H1 (cell line): ENCODE results near the gene NOS1AP. TPM values are rescaled to one million over a fixed set of nuclear protein-coding genes. Genes with fewer than 3 reads are reported as not detected.

ENCODE experiments used
- CTCF ChIA-PET: fragments of 300-600 bp; sonication (Branson Sonifier 250); formaldehyde crosslinking; loops from one replicate; lab custom pipeline; 2021; ENCODE audit not compliant: partially characterized antibody; lab: Charles Lee
- POLR2A ChIA-PET: fragments of 300-600 bp; sonication (Branson Sonifier 250); formaldehyde crosslinking; loops from one replicate; lab custom pipeline; 2021; ENCODE audit warnings: inconsistent platforms; ENCODE audit not compliant: partially characterized antibody; lab: Charles Lee
- DNase-seq, 2 experiments: peaks; one replicate each; pipeline versions ENCODE4 v3.0.0 to v3.0.0-alpha.2; 2010 to 2022; ENCODE audit warnings: low spot score in 2 of 2, low read depth in 1 of 2, mixed read lengths in 1 of 2
- FAIRE-seq: peaks from 2 replicates; lab custom pipeline; 2011; peaks lifted over from hg19 to GRCh38; lab: Jason Lieb, UNC
- H2AFZ ChIP-seq: 2 replicates; pipeline ENCODE4 v1.8.1; 2012; ENCODE audit warnings: low read length, inconsistent platforms
- H2AK5ac ChIP-seq: 2 replicates; pipeline ENCODE4 v1.6.1; 2013; ENCODE audit warnings: low read depth, low read length
- H2BK120ac ChIP-seq: replicated peaks from 2 replicates; pipeline ENCODE3; 2013; ENCODE audit warnings: low read depth, low read length, inconsistent platforms
- H2BK12ac ChIP-seq: 2 replicates; pipeline ENCODE4 v1.6.1; 2013; ENCODE audit warnings: low read depth, low read length
- H2BK15ac ChIP-seq: 2 replicates; pipeline ENCODE4 v1.6.1; 2013; ENCODE audit warnings: low read length
- H2BK20ac ChIP-seq: 2 replicates; pipeline ENCODE4 v1.6.1; 2013; ENCODE audit warnings: low read length
- H2BK5ac ChIP-seq: 2 replicates; pipeline ENCODE4 v1.6.1; 2013; ENCODE audit warnings: low read depth, low read length
- H3K14ac ChIP-seq: 2 replicates; pipeline ENCODE4 v1.6.1; 2013; ENCODE audit warnings: inconsistent platforms; ENCODE audit not compliant: insufficient read length
- H3K18ac ChIP-seq: 2 replicates; pipeline ENCODE4 v1.6.1; 2013; ENCODE audit warnings: low read length; ENCODE audit errors: extremely low read depth
- H3K23ac ChIP-seq: 2 replicates; pipeline ENCODE4 v1.6.1; 2013; ENCODE audit warnings: inconsistent platforms; ENCODE audit not compliant: insufficient read length
- H3K23me2 ChIP-seq: 2 replicates; pipeline ENCODE4 v1.6.1; 2013; ENCODE audit warnings: low read depth, low read length
- H3K27ac ChIP-seq: 2 replicates; pipeline ENCODE4 v1.6.1; 2011; ENCODE audit warnings: low read depth, low read length, inconsistent platforms
- H3K27me3 ChIP-seq, 4 experiments: replicated peaks in 1 of 4; 1 replicate in 1 of 4; 2 replicates in 3 of 4; pipeline versions ENCODE4 v1.6.1 to v1.8.1; 2011 to 2013; ENCODE audit warnings: low read length in 3 of 4, mild to moderate bottlenecking in 3 of 4, inconsistent platforms in 2 of 4, mixed read lengths in 2 of 4, moderate library complexity in 1 of 4; ENCODE audit not compliant: control insufficient read depth in 3 of 4, insufficient read depth in 3 of 4; ENCODE audit errors: extremely low read depth in 1 of 4
- H3K36me3 ChIP-seq, 4 experiments: 2 replicates each; pipeline versions ENCODE4 v1.6.1 to v1.8.1; 2011 to 2013; ENCODE audit warnings: mild to moderate bottlenecking in 4 of 4, low read length in 3 of 4, moderate library complexity in 2 of 4, control low read depth in 1 of 4, inconsistent platforms in 1 of 4; ENCODE audit not compliant: insufficient read depth in 4 of 4, control insufficient read depth in 2 of 4
- H3K4ac ChIP-seq: replicated peaks from 2 replicates; pipeline ENCODE3; 2013; ENCODE audit warnings: low read length, low read depth, mixed read lengths, inconsistent platforms; ENCODE audit not compliant: insufficient read length
- H3K4me1 ChIP-seq, 4 experiments: replicated peaks in 1 of 4; 1 replicate in 1 of 4; 2 replicates in 3 of 4; pipeline versions ENCODE4 v1.6.1 to v1.8.1; 2011 to 2013; ENCODE audit warnings: low read length in 3 of 4, inconsistent platforms in 2 of 4, mixed read lengths in 1 of 4; ENCODE audit not compliant: insufficient read depth in 4 of 4, control insufficient read depth in 3 of 4
- H3K4me2 ChIP-seq, 2 experiments: 2 replicates each; pipeline versions ENCODE4 v1.6.1 to v1.8.1; 2011 to 2013; ENCODE audit warnings: low read depth in 2 of 2, low read length in 2 of 2, control low read depth in 1 of 2, inconsistent platforms in 1 of 2, mild to moderate bottlenecking in 1 of 2; ENCODE audit not compliant: insufficient read depth in 1 of 2
- H3K4me3 ChIP-seq, 4 experiments: fragments of 200-600, 300-600 bp in 1 of 4; sonication (generic), shearing (Covaris generic), sonication (Bioruptor Twin) in 1 of 4; 2 replicates each; pipeline versions ENCODE4 v1.5.1 to v1.8.1; 2011 to 2016; ENCODE audit warnings: low read length in 4 of 4, low read depth in 3 of 4, control low read depth in 2 of 4, inconsistent platforms in 2 of 4, mild to moderate bottlenecking in 2 of 4, mixed read lengths in 1 of 4, moderate library complexity in 1 of 4; ENCODE audit not compliant: insufficient read depth in 2 of 4; ENCODE audit errors: extremely low read depth in 1 of 4
- H3K56ac ChIP-seq: replicated peaks from 2 replicates; pipeline ENCODE3; 2013; ENCODE audit warnings: low read depth, mild to moderate bottlenecking, mixed read lengths, low read length, inconsistent platforms; ENCODE audit not compliant: insufficient read length
- H3K79me1 ChIP-seq: 2 replicates; pipeline ENCODE4 v1.6.1; 2013; ENCODE audit warnings: low read depth, low read length, control low read depth
- H3K79me2 ChIP-seq, 2 experiments: 2 replicates each; pipeline versions ENCODE4 v1.6.1 to v1.8.1; 2012 to 2013; ENCODE audit warnings: low read length in 2 of 2, mild to moderate bottlenecking in 2 of 2, inconsistent platforms in 1 of 2; ENCODE audit not compliant: insufficient read depth in 2 of 2, control insufficient read depth in 1 of 2
- H3K9ac ChIP-seq, 4 experiments: replicated peaks in 1 of 4; 1 replicate in 1 of 4; 2 replicates in 3 of 4; pipeline versions ENCODE4 v1.6.1 to v1.8.1; 2011 to 2013; ENCODE audit warnings: low read depth in 3 of 4, low read length in 3 of 4, control low read depth in 2 of 4, mild to moderate bottlenecking in 2 of 4, moderate library complexity in 2 of 4, inconsistent platforms in 1 of 4; ENCODE audit errors: extremely low read depth in 1 of 4
- H3K9me3 ChIP-seq, 2 experiments: 2 replicates each; pipeline versions ENCODE4 v1.6.1 to v1.8.1; 2012 to 2013; ENCODE audit warnings: mild to moderate bottlenecking in 2 of 2, moderate library complexity in 2 of 2, control low read depth in 1 of 2, inconsistent platforms in 1 of 2, low read depth in 1 of 2, low read length in 1 of 2, mixed read lengths in 1 of 2; ENCODE audit not compliant: insufficient read depth in 2 of 2
- H4K20me1 ChIP-seq, 2 experiments: replicated peaks in 1 of 2; 2 replicates each; pipeline versions ENCODE3 to v1.8.1; 2011 to 2013; ENCODE audit warnings: inconsistent platforms in 2 of 2, low read length in 2 of 2, mild to moderate bottlenecking in 1 of 2; ENCODE audit not compliant: insufficient read depth in 2 of 2, control insufficient read depth in 1 of 2
- H4K5ac ChIP-seq: 2 replicates; pipeline ENCODE4 v1.6.1; 2013; ENCODE audit warnings: low read length, low read depth, mixed read lengths, inconsistent platforms; ENCODE audit not compliant: insufficient read length
- H4K8ac ChIP-seq: 2 replicates; pipeline ENCODE4 v1.8.0; 2013; ENCODE audit warnings: mild to moderate bottlenecking, moderate library complexity, low read length, inconsistent platforms; ENCODE audit not compliant: insufficient read depth; ENCODE audit errors: extremely low read depth
- H4K91ac ChIP-seq: replicated peaks from 2 replicates; pipeline ENCODE3; 2013; ENCODE audit warnings: low read length, mixed read lengths, inconsistent platforms; ENCODE audit not compliant: insufficient read length
- ASH2L ChIP-seq: fragments of 200-600, 300-600 bp; sonication (generic); IDR thresholded peaks from one replicate; pipeline ENCODE4 v1.7.1; 2017; ENCODE audit warnings: low read length
- BACH1 ChIP-seq: IDR thresholded peaks from 2 replicates; pipeline ENCODE4 v1.6.1; 2012; ENCODE audit warnings: low read length, improper control_type of control experiment
- CREB1 ChIP-seq: IDR thresholded peaks from 2 replicates; pipeline ENCODE4 v1.6.1; 2012; ENCODE audit warnings: inconsistent platforms
- CTBP2 ChIP-seq: IDR thresholded peaks from 2 replicates; pipeline ENCODE4 v1.7.0; 2011; ENCODE audit warnings: borderline replicate concordance, mild to moderate bottlenecking, moderate library complexity, mixed read lengths, low read length; ENCODE audit not compliant: insufficient read depth, insufficient read length
- EGR1 ChIP-seq: IDR thresholded peaks from 2 replicates; pipeline ENCODE4 v1.6.1; 2011; ENCODE audit warnings: low read depth, low read length, borderline replicate concordance
- EP300 ChIP-seq, 2 experiments: IDR thresholded peaks; 1 replicate in 1 of 2; 2 replicates in 1 of 2; pipeline ENCODE4 v1.6.1; 2011 to 2012; ENCODE audit warnings: low read depth in 2 of 2, low read length in 2 of 2, mild to moderate bottlenecking in 2 of 2, borderline replicate concordance in 1 of 2, inconsistent platforms in 1 of 2, moderate library complexity in 1 of 2
- EZH2 ChIP-seq: fragments of 200-600 bp; sonication (generic); IDR thresholded peaks from 2 replicates; pipeline ENCODE4 v1.7.1; 2012; ENCODE audit warnings: low read depth, mild to moderate bottlenecking, moderate library complexity, low read length, inconsistent platforms; ENCODE audit not compliant: severe bottlenecking
- JUN ChIP-seq: IDR thresholded peaks from 2 replicates; pipeline ENCODE4 v1.6.1; 2011; ENCODE audit warnings: low read depth, mild to moderate bottlenecking, improper control_type of control experiment, low read length
- NRF1 ChIP-seq: IDR thresholded peaks from 2 replicates; pipeline ENCODE4 v1.6.1; 2011; ENCODE audit warnings: mild to moderate bottlenecking, low read depth, low read length, improper control_type of control experiment
- PHF8 ChIP-seq: fragments of 200-600 bp; sonication (generic); conservative IDR thresholded peaks from 2 replicates; pipeline ENCODE4 v1.7.1; 2012; ENCODE audit warnings: low read depth, mild to moderate bottlenecking, inconsistent platforms, low read length, moderate library complexity
- POLR2A ChIP-seq, 2 experiments: IDR thresholded peaks; 1 replicate in 1 of 2; 2 replicates in 1 of 2; pipeline ENCODE4 v1.6.1; 2011; ENCODE audit warnings: low read depth in 2 of 2, low read length in 2 of 2, mild to moderate bottlenecking in 2 of 2; ENCODE audit errors: control extremely low read depth in 1 of 2
- POLR2AphosphoS5 ChIP-seq: IDR thresholded peaks from 2 replicates; pipeline ENCODE4 v1.6.1; 2011; ENCODE audit warnings: low read depth, low read length
- SUZ12 ChIP-seq: fragments of 200-600 bp; sonication (generic); IDR thresholded peaks from 2 replicates; pipeline ENCODE4 v1.6.1; 2012; ENCODE audit warnings: mild to moderate bottlenecking, inconsistent platforms, low read length, moderate library complexity, mixed read lengths
- TAF1 ChIP-seq: IDR thresholded peaks from 2 replicates; pipeline ENCODE4 v1.6.1; 2011; ENCODE audit warnings: mild to moderate bottlenecking, low read depth, low read length
- TCF12 ChIP-seq: IDR thresholded peaks from 2 replicates; pipeline ENCODE4 v1.6.1; 2011; ENCODE audit warnings: low read depth, mild to moderate bottlenecking, low read length
- WGBS, 2 experiments: shearing (Covaris generic) in 1 of 2; methylation state at CpG; one replicate each; pipeline versions ENCODE4 v1.1.6 to v1.1.7; 2013 to 2015; ENCODE audit warnings: low lambda C conversion rate in 2 of 2, mixed read lengths in 2 of 2, inconsistent platforms in 1 of 2, low coverage in 1 of 2, missing lambda C conversion rate in 1 of 2; ENCODE audit not compliant: insufficient replicate concordance in 2 of 2, insufficient coverage in 1 of 2, insufficient read length in 1 of 2; ENCODE audit errors: extremely low coverage in 1 of 2, missing lambda C conversion rate in 1 of 2; 5-methylcytosine and 5-hydroxymethylcytosine counted together
- polyA plus RNA-seq, 7 experiments: library from polyadenylated mRNA; depleted of rRNA in 3 of 7; stranded (reverse) in 5 of 7; unstranded in 2 of 7; fragments of >200 nt in 5 of 7; fragments of 200-250 nt in 2 of 7; gene quantifications; 1 replicate in 5 of 7; 2 replicates in 1 of 7; 4 replicates in 1 of 7; pipeline versions ENCODE4 v1.2.1 to v1.2.3, GENCODE V29; 2011 to 2013; ENCODE audit warnings: missing spikeins in 2 of 7, mixed read lengths in 2 of 7
- total RNA-seq: library from RNA; stranded (reverse); fragmentation: NEBNext Ultra II Directional; extraction: Animal tissue kit (Norgen Biotek cat#: 25700); gene quantifications from 2 replicates; pipeline ENCODE4 v1.2.1, GENCODE V29; 2021

The NOS1AP gene
- total and polyA plus RNA-seq, 2 of the 8 experiments (the other 6 are each of a cell fraction or from before 2014, with no cell fraction given) = 2.4 to 12.1 TPM

- no peak overlapping the region; the same call in 1 of the 2 replicates for H2BK12ac ChIP-seq
- no peaks in the 10 kb centered on the region for H3K27me3 ChIP-seq
- H3K36me3 ChIP-seq = no peaks in the 10 kb centered on the region; a peak in 1 of 8 replicates
- CTCF ChIA-PET = interaction anchor here (0.6 to 1.2 kb wide), 3 partner anchors 112 to 177 kb away, joined by 3 to 5 read pairs (median 5); no protein-coding TSS in a partner anchor
- no peak overlapping the region for H2BK20ac ChIP-seq
- no peaks in the 10 kb centered on the region; the same call in 1 of the 2 replicates for H3K79me1 ChIP-seq
- no peak overlapping the region for H3K23ac ChIP-seq
- H2BK15ac ChIP-seq = no peak overlapping the region
- no peak overlapping the region for H4K8ac ChIP-seq
- peaks cover 0 to 29% of the 10 kb centered on the region in 2 experiments; a peak in 2 of 4 replicates for H3K79me2 ChIP-seq
- no peaks in the 10 kb centered on the region for H3K9me3 ChIP-seq
- H3K18ac ChIP-seq = no peak overlapping the region
- H2BK5ac ChIP-seq = no peak overlapping the region
- H4K91ac ChIP-seq = no peak overlapping the region
- H3K27ac ChIP-seq = no peak overlapping the region
- no peak overlapping the region for H3K4me2 ChIP-seq
- DNase-seq = no peak
- POLR2A ChIA-PET = interaction anchor here (0.6 kb wide), 1 partner anchor 36 kb away, joined by 4 read pairs; no protein-coding TSS in a partner anchor
- no peak overlapping the region for H2AK5ac ChIP-seq
- H3K14ac ChIP-seq = no peak overlapping the region
- H3K4me1 ChIP-seq = peaks cover 0 to 21% (median 7%) of the 10 kb centered on the region in 4 experiments; a peak in 6 of 7 replicates
- FAIRE-seq = no peak
- H4K5ac ChIP-seq = no peak overlapping the region
- H3K9ac ChIP-seq = no peak overlapping the region
- H2AFZ ChIP-seq = no peak overlapping the region
- H3K4me3 ChIP-seq = no peak overlapping the region
- no peak overlapping the region for H3K56ac ChIP-seq
- no peaks in the 10 kb centered on the region for H3K23me2 ChIP-seq
- H3K4ac ChIP-seq = no peak overlapping the region
- no peaks in the 10 kb centered on the region for H4K20me1 ChIP-seq
- WGBS, 2 experiments = 91% methylated on average over 1 of the region's 1 CpG; no CpG with 5 or more reads in 1 of the 2 experiments
- H2BK120ac ChIP-seq = no peak overlapping the region
- no peak for TF ChIP-seq SUZ12
- TF ChIP-seq PHF8 = no peak
- TF ChIP-seq TAF1 = no peak
- TF ChIP-seq CTBP2 = no peak
- no peak for TF ChIP-seq EP300 (IDR thresholded peaks at IDR 0.05; ENCODE audit: borderline replicate concordance in 1 of 2, low read depth in 2 of 2, low read length in 2 of 2)
- TF ChIP-seq TCF12 = no peak
- TF ChIP-seq CREB1 = no peak
- no peak for TF ChIP-seq BACH1
- TF ChIP-seq NRF1 = no peak
- TF ChIP-seq POLR2AphosphoS5 = no peak
- no peak for TF ChIP-seq EGR1
- TF ChIP-seq POLR2A (IDR thresholded peaks at IDR 0.05; ENCODE audit: control extremely low read depth in 1 of 2, low read depth in 2 of 2, low read length in 2 of 2) = no peak
- no peak for TF ChIP-seq ASH2L
- no peak for TF ChIP-seq JUN
- TF ChIP-seq EZH2 = no peak
Measured at GRCh38 chr1:162233066-162233465, 163.6 kb downstream of the NOS1AP start.
